GM21447 (cell line): ENCODE measurements around the gene CD68.

Experiments
- ATAC-seq: cut with Tn5 transposase; IDR thresholded peaks from one replicate; pipeline ENCODE4 v1.9.1; 2021; ENCODE audit not compliant: unreplicated experiment

CD68 gene, protein sequence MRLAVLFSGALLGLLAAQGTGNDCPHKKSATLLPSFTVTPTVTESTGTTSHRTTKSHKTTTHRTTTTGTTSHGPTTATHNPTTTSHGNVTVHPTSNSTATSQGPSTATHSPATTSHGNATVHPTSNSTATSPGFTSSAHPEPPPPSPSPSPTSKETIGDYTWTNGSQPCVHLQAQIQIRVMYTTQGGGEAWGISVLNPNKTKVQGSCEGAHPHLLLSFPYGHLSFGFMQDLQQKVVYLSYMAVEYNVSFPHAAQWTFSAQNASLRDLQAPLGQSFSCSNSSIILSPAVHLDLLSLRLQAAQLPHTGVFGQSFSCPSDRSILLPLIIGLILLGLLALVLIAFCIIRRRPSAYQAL

DNA sequence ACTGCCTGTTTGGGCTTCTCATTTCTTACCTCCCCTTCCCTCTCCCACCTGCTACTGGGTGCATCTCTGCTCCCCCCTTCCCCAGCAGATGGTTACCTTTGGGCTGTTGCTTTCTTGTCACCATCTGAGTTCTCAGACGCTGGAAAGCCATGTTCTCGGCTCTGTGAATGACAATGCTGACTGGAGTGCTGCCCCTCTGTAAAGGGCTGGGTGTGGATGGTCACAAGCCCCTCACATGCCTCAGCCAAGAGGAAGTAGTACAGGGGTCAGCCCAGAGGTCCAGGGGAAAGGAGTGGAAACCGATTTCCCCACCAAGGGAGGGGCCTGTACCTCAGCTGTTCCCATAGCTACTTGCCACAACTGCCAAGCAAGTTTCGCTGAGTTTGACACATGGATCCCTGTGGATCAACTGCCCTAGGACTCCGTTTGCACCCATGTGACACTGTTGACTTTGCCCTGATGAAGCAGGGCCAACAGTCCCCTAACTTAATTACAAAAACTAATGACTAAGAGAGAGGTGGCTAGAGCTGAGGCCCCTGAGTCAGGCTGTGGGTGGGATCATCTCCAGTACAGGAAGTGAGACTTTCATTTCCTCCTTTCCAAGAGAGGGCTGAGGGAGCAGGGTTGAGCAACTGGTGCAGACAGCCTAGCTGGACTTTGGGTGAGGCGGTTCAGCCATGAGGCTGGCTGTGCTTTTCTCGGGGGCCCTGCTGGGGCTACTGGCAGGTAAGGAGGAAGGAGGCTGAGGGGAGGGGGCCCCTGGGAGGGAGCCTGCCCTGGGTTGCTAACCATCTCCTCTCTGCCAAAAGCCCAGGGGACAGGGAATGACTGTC lies at the start of gene CD68:
Gene CD68, plus strand, starts transcription at position 638 of the 833 bp plus-strand sequence. Its CDS starts 40 bp downstream, at position 678.
- ATAC-seq = peak; percentile 46

DNA sequence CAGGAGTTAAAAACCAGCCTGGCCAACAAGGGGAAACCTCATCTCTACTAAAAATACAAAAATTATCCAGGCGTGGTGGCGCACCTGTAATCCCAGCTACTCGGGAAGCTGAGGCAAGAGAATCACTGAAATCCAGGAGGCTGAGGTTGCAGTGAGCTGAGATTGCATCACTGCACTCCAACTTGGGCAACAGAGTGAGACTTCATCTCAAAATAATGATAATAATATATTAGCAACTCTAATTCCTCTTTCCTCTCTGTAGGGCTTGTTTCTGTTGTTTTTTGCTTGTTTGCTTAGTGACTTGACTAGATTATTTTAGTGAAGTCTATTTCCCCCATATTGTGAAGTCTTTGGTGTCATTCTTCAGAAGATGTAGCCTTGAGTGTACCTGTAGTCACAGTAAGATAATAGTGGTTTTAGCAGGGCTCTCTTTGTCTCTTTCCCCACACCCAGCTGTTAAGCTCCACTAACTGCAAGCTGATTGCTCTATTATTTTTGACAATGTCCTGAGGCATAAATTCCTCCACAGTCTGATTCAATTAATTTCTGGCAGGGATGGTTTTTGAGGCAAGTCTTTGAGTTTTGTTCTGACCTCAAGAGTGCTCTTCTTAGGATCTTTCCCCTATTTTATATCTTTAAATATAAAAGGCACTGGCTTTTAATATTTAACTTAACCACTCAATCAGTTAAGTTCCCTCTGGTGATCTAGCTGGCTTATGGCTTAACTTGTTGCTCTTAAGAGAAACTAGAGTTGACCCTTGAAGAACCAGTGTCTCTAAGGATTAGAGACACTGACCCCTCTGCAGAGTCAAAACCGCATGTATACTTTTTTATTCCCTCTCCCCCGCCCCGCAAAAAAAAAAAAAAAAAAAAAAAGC lies 49.2 kb upstream of the CD68 start:
- no peak for ATAC-seq

DNA sequence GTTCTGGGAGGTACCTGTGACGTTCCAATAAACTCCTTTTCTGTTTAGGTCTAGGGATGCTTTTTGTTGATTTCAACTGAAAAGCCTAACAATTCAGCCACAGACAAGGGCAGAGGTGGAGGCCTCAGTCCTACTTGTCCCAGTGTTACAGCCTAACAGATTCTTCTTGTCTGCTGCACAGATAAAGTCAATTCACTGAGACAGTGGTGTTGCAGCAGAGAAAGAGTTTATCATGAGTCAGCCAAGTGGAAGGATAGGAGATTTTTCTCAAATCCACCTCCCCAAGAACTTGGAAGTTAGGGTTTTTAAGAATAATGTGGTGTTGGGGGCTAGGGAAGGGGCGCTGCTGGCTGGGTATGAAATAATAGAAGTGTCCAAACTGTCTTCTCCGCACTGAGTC lies 41.4 kb upstream of the CD68 start:
- ATAC-seq = no peak

DNA sequence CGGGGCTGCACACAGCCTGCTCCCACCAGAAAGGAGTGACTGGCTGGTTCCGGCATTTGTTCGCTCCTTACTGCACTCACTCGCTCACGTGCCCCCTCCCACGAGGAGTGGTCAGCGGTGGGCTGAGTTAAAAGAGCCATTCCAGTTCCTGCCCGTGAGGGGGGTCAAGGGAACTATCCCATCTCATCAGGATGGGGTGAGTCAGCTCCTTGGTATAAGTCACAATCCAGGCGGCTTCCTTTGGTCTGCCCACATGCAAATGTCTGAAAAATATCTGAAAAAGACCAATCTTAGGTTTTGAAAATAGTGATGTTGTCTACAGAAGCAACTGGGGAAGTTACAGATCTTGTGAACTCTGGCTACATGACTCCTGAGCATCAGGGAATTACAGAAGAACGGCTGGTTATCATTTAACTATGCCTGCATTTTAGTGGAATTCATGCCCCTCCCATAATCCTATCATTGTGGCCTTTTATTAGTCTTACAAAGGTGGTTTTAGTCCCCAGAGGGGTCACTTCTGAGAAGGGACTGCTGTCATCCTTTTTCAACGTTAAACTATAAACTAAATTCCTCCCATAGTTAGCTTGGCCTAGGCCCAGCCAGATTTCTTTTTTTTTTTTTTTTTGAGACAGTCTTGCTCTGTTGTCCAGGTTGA lies 40.4 kb upstream of the CD68 start:
- ATAC-seq = no peak

DNA sequence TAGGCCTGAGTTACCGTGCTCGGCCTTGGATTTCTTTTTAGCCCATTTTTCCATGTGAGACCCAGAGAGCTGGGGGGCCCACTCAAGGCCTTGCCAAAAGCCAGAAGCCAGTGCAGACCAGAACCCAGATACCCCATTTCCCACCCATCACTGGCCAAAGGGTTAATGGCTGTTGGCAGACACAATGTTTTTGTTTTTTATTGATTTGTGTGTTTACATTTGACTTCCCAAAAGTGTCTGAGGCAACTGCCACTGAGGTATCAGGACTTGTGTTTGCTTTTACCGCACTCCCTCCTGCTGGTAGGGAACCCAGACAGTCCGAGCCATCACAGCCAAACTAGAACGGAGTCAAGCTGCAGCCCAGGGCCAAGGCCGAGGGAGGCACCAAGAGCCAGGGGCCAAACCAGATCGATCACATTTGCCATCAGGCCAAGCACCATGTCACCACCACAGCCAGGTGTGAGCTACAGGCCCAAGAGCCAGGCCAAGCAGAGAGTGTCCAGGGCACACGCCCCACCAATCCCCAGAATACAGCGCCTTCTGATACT lies 38.3 kb upstream of the CD68 start:
- ATAC-seq = no peak

- no peak for ATAC-seq
Measured at GRCh38 chr17:7544911-7545310, 34.5 kb upstream of the CD68 start.

DNA sequence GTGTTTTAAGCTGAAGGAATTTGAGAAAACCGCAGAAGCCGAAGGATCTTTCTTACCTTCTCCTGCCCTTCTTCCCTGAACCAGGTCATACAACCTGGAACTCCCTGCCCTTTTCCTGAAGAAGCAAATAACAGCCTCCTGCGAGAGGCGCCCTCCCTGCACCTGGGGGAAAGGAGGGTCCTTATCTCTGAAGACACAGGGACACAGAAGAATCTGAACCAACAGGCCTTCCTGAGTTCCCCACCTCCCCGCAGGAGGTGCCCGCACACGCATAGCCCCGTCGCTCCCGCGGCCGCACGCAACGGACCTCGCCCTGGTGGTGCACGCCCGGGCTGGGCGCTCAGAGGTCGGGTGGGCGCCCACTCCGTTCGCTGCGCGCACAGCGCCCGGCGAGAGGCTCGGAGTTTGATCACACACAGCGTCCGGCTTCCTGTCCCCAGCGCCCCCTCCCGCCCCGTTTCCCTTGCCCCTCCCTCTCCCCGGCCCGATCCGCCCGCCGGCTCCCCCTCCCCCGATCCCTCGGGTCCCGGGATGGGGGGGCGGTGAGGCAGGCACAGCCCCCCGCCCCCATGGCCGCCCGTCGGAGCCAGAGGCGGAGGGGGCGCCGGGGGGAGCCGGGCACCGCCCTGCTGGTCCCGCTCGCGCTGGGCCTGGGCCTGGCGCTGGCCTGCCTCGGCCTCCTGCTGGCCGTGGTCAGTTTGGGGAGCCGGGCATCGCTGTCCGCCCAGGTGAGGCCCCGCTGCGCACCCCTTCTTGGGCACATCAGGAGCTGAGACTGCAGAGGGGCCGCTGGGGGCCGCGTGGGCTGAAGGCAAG lies 30.6 kb upstream of the CD68 start, which contains the start of gene TNFSF12:
Gene TNFSF12, plus strand, starts transcription at position 474 of the 816 bp plus-strand sequence. Its CDS starts 96 bp downstream, at position 570.
- no peak for ATAC-seq

GRCh38 chr17:7549401-7550055 lies 29.9 kb upstream of the CD68 start:
- ATAC-seq = no peak

DNA sequence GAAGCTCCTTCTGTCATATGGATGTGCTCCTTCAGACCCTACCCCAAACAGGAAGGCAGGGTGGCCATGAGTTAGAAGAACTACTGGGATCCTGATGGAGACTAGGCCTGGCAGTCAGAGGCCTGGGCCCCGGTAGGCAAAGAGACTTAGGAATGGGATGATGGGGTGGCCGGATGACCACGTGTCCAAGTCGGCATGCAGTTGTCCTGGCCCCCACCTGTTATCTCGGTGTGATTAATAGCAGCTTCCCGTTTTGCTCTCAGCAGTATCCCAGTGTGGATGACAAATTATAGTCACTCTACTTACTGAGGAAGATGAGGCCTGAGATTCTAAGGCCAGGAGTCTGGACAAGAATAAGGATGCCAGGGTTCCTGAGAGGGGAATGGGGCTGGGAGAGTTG lies 29.1 kb upstream of the CD68 start:
- no peak for ATAC-seq

DNA sequence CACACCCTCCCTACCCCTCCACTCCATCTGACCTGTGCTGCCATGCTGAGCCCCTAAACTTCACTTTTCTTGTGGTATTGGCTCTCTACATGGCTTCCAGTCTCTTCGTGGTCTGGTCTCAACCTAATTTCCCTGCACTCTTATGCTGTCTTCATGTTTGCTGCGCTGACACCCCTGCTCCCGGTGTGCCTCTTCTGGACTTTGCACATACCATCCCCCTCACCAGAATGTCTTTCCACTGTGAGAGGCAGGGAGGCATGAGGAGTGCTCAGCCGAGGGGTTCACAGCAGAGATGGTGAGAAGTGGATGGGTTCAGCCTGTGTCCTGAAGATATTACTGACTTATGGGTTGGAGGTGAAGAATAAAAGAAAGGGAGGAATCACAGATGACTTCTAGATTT lies 28.0 kb upstream of the CD68 start:
- no peak for ATAC-seq

GRCh38 chr17:7552621-7553051 lies 26.8 kb upstream of the CD68 start:
- ATAC-seq = peak; percentile 87

GRCh38 chr17:7553356-7553755 lies 26.1 kb upstream of the CD68 start:
- ATAC-seq = no peak

GRCh38 chr17:7555320-7555948 lies 24.0 kb upstream of the CD68 start:
- no peak for ATAC-seq

GRCh38 chr17:7556627-7557026 lies 22.8 kb upstream of the CD68 start:
- no peak for ATAC-seq

- no peak for ATAC-seq
Measured at GRCh38 chr17:7557147-7557764, 22.2 kb upstream of the CD68 start.

DNA sequence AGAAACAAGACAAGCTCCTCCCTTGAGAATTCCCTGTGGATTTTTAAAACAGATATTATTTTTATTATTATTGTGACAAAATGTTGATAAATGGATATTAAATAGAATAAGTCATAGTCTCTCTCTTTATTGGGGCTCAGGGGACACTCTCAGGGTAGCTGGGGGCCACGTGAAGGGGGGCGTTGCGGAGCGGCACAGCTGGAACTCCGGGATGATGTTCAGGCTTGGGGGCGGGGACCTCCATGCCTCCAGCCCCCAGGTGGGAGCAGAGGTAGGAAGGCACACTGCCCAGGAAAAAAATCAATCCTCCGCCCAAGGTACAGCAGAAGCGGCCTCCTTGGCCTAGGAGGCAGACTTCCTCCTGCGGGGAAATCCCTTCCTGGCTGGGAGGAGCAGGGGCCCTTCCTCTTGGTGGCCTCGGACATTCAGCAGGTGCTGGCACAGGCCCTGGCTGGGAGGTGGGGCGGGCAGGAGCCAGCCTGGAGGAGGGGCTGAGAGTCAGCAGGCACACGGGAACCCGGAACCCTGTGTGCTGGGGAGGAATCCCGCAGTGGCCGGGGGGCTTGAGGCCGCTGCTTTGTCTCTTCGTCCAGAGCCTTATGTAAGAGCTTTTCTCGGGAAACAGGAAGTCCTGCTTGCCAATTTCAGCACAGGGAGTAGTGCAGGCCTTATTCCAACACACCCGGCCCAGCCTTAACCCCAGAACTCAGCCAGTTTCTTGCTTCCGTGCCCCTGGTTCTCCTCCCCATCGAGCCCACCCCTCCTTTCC lies 21.5 kb upstream of the CD68 start:
- ATAC-seq = peak; percentile 37
